Measurements from ENCODE around the gene ZNF669.
"Not testable (repeated sequence)": the region's sequence is repeated elsewhere in the genome, so short reads cannot be mapped to it uniquely, and the experiment has no call there.

The ZNF669 gene

GRCh38 chr1:247145279-247145678 lies 41.1 kb upstream of the ZNF669 start:
- TF ChIP-seq EZH2 (optimal IDR thresholded peaks at IDR 0.05; ENCODE audit: low read depth, low read length), result no peak
- TF ChIP-seq EZH2phosphoT487 (IDR thresholded peaks at IDR 0.05; ENCODE audit: low read length), result no peak
- no peak for TF ChIP-seq CTCF (IDR thresholded peaks at IDR 0.05; ENCODE audit: low read length)
- Histone ChIP-seq H3K4me3 (ENCODE audit: low read length) (no peak overlapping the region), H3K27me3 (replicated peaks; ENCODE audit: insufficient read depth, low read length) (no peaks in the 10 kb centered on the region), H2AFZ (ENCODE audit: low read length) (no peak overlapping the region), H4K20me1 (ENCODE audit: insufficient read depth, low read length) (no peaks in the 10 kb centered on the region), H3F3A (ENCODE audit: insufficient read depth, low read length) (no peaks in the 10 kb centered on the region), H3K9ac (ENCODE audit: low read length) (no peak overlapping the region), H3K36me3 (replicated peaks; ENCODE audit: insufficient read depth, low read length) (peaks cover 7% of the 10 kb centered on the region; the same call in 1 of the 2 replicates), H3K4me1 (ENCODE audit: low read length) (no peaks in the 10 kb centered on the region), H3K4me2 (ENCODE audit: low read depth, low read length) (no peak overlapping the region), H3K79me2 (ENCODE audit: low read length) (no peaks in the 10 kb centered on the region), H3K9me3 (replicated peaks; ENCODE audit: insufficient read depth, low read length) (no peaks in the 10 kb centered on the region), H3K27ac (ENCODE audit: low read length) (no peak overlapping the region), H3K9me2 (replicated peaks; ENCODE audit: insufficient read depth, low read length) (no peaks in the 10 kb centered on the region)
- DNase-seq, result no peak

- not testable (repeated sequence) for H3K4me3 ChIP-seq (ENCODE audit: low read length); DNase-seq; H3F3A ChIP-seq (ENCODE audit: insufficient read depth, low read length); H3K27ac ChIP-seq (ENCODE audit: low read length); H3K9me3 ChIP-seq (replicated peaks; ENCODE audit: insufficient read depth, low read length); H3K9me2 ChIP-seq (replicated peaks; ENCODE audit: insufficient read depth, low read length); H3K36me3 ChIP-seq (replicated peaks; ENCODE audit: insufficient read depth, low read length); H3K79me2 ChIP-seq (ENCODE audit: low read length); H3K9ac ChIP-seq (ENCODE audit: low read length); H4K20me1 ChIP-seq (ENCODE audit: insufficient read depth, low read length); H3K4me2 ChIP-seq (ENCODE audit: low read depth, low read length); H2AFZ ChIP-seq (ENCODE audit: low read length); H3K27me3 ChIP-seq (replicated peaks; ENCODE audit: insufficient read depth, low read length); H3K4me1 ChIP-seq (ENCODE audit: low read length)
Observed at GRCh38 chr1:247139557-247139956, 35.4 kb upstream of the ZNF669 start.

- no peak overlapping the region for H3K4me2 ChIP-seq (ENCODE audit: low read depth, low read length)
- no peak for DNase-seq
- no peaks in the 10 kb centered on the region for H3K9me2 ChIP-seq (replicated peaks; ENCODE audit: insufficient read depth, low read length)
- no peak overlapping the region for H3K4me3 ChIP-seq (ENCODE audit: low read length)
- no peaks in the 10 kb centered on the region for H4K20me1 ChIP-seq (ENCODE audit: insufficient read depth, low read length)
- no peaks in the 10 kb centered on the region for H3K9me3 ChIP-seq (replicated peaks; ENCODE audit: insufficient read depth, low read length)
- H3K79me2 ChIP-seq (ENCODE audit: low read length), result peaks cover 5% of the 10 kb centered on the region
- H3K36me3 ChIP-seq (replicated peaks; ENCODE audit: insufficient read depth, low read length), result no peaks in the 10 kb centered on the region
- H3K27ac ChIP-seq (ENCODE audit: low read length), result no peak overlapping the region
- H3K9ac ChIP-seq (ENCODE audit: low read length), result no peak overlapping the region
- TF ChIP-seq CTCF (IDR thresholded peaks at IDR 0.05; ENCODE audit: low read length), result no peak
- TF ChIP-seq EZH2 (optimal IDR thresholded peaks at IDR 0.05; ENCODE audit: low read depth, low read length), result no peak
- TF ChIP-seq EZH2phosphoT487 (IDR thresholded peaks at IDR 0.05; ENCODE audit: low read length), result no peak
- H3K4me1 ChIP-seq (ENCODE audit: low read length), result no peaks in the 10 kb centered on the region
- no peaks in the 10 kb centered on the region for H3F3A ChIP-seq (ENCODE audit: insufficient read depth, low read length)
- H2AFZ ChIP-seq (ENCODE audit: low read length), result no peak overlapping the region
- no peaks in the 10 kb centered on the region for H3K27me3 ChIP-seq (replicated peaks; ENCODE audit: insufficient read depth, low read length)
Observed at GRCh38 chr1:247131236-247131635, 27.1 kb upstream of the ZNF669 start.

- H3K27me3 ChIP-seq (replicated peaks; ENCODE audit: insufficient read depth, low read length); H3K79me2 ChIP-seq (ENCODE audit: low read length); H3K36me3 ChIP-seq (replicated peaks; ENCODE audit: insufficient read depth, low read length); H3K9ac ChIP-seq (ENCODE audit: low read length); H3K27ac ChIP-seq (ENCODE audit: low read length); H2AFZ ChIP-seq (ENCODE audit: low read length); H3K4me2 ChIP-seq (ENCODE audit: low read depth, low read length); H3K4me1 ChIP-seq (ENCODE audit: low read length); H3F3A ChIP-seq (ENCODE audit: insufficient read depth, low read length); H3K4me3 ChIP-seq (ENCODE audit: low read length); H3K9me2 ChIP-seq (replicated peaks; ENCODE audit: insufficient read depth, low read length); DNase-seq; H4K20me1 ChIP-seq (ENCODE audit: insufficient read depth, low read length); H3K9me3 ChIP-seq (replicated peaks; ENCODE audit: insufficient read depth, low read length): not testable (repeated sequence)
Observed at GRCh38 chr1:247127519-247128282, 23.5 kb upstream of the ZNF669 start.

- H3K4me1 ChIP-seq (ENCODE audit: low read length); H3K9ac ChIP-seq (ENCODE audit: low read length); H3K4me3 ChIP-seq (ENCODE audit: low read length); H3K27me3 ChIP-seq (replicated peaks; ENCODE audit: insufficient read depth, low read length); H3K36me3 ChIP-seq (replicated peaks; ENCODE audit: insufficient read depth, low read length); H3K9me3 ChIP-seq (replicated peaks; ENCODE audit: insufficient read depth, low read length); H3F3A ChIP-seq (ENCODE audit: insufficient read depth, low read length); H2AFZ ChIP-seq (ENCODE audit: low read length); H3K27ac ChIP-seq (ENCODE audit: low read length); DNase-seq; H3K79me2 ChIP-seq (ENCODE audit: low read length); H3K4me2 ChIP-seq (ENCODE audit: low read depth, low read length); H4K20me1 ChIP-seq (ENCODE audit: insufficient read depth, low read length); H3K9me2 ChIP-seq (replicated peaks; ENCODE audit: insufficient read depth, low read length): not testable (repeated sequence)
Observed at GRCh38 chr1:247126601-247127000, 22.4 kb upstream of the ZNF669 start.

GRCh38 chr1:247126166-247126565 lies 22.0 kb upstream of the ZNF669 start:
- not testable (repeated sequence) for H4K20me1 ChIP-seq (ENCODE audit: insufficient read depth, low read length); H3K9ac ChIP-seq (ENCODE audit: low read length); H3K4me2 ChIP-seq (ENCODE audit: low read depth, low read length); H3K9me3 ChIP-seq (replicated peaks; ENCODE audit: insufficient read depth, low read length); H3K4me3 ChIP-seq (ENCODE audit: low read length); H3K4me1 ChIP-seq (ENCODE audit: low read length); H3K27ac ChIP-seq (ENCODE audit: low read length); H3K36me3 ChIP-seq (replicated peaks; ENCODE audit: insufficient read depth, low read length); H3K9me2 ChIP-seq (replicated peaks; ENCODE audit: insufficient read depth, low read length); H2AFZ ChIP-seq (ENCODE audit: low read length); H3K79me2 ChIP-seq (ENCODE audit: low read length); H3F3A ChIP-seq (ENCODE audit: insufficient read depth, low read length); DNase-seq; H3K27me3 ChIP-seq (replicated peaks; ENCODE audit: insufficient read depth, low read length)
